Right lobe of liver (tissue), 6 donors: Measurements from ENCODE around the gene SLCO4A1. TPM values are rescaled to one million over a fixed set of nuclear protein-coding genes. Genes with fewer than 3 reads are reported as not detected.

Source experiments
- ATAC-seq, 4 donors: fragments of 200-7000 bp; cut with Tn5 transposase; one replicate each; pipeline ENCODE4 v1.9.1; 2020; ENCODE audit warnings: mild to moderate bottlenecking in 4 of 4, moderate library complexity in 4 of 4
- DNase-seq, 3 donors: peaks; one replicate each; pipeline ENCODE4 v3.0.0-alpha.2; 2020
- H3K27ac ChIP-seq, 3 donors: fragments of 200-600 bp; one replicate each; pipeline ENCODE4 v1.8.0; 2022
- H3K27me3 ChIP-seq, 2 donors: fragments of 200-600 bp; one replicate each; pipeline ENCODE4 v1.8.0; 2022
- H3K36me3 ChIP-seq, 4 donors: fragments of 200-600 bp; sonication (generic) in 1 of 4; one replicate each; pipeline versions ENCODE4 v1.5.1 to v1.8.0; 2017 to 2022; ENCODE audit warnings: control low read depth in 1 of 4
- H3K4me1 ChIP-seq, 4 donors: fragments of 200-600 bp; sonication (generic) in 1 of 4; one replicate each; pipeline versions ENCODE4 v1.5.1 to v1.8.0; 2017 to 2022; ENCODE audit warnings: control low read depth in 1 of 4
- H3K4me3 ChIP-seq, 3 donors: fragments of 200-600 bp; one replicate each; pipeline ENCODE4 v1.8.0; 2022
- H3K9me3 ChIP-seq, 4 donors: fragments of 200-600 bp; sonication (generic) in 1 of 4; one replicate each; pipeline versions ENCODE4 v1.5.1 to v1.8.0; 2017 to 2022; ENCODE audit warnings: control low read depth in 1 of 4
- POLR2A ChIP-seq: fragments of 450-650 bp; IDR thresholded peaks from one replicate; pipeline ENCODE4 v1.6.1; 2017; ENCODE audit warnings: antibody characterized with exemption, mild to moderate bottlenecking
- WGBS: methylation state at CpG from one replicate; pipeline ENCODE4 v1.1.6; 2018; ENCODE audit warnings: low coverage, low lambda C conversion rate; ENCODE audit not compliant: insufficient coverage; ENCODE audit errors: missing lambda C conversion rate; 5-methylcytosine and 5-hydroxymethylcytosine counted together
- intact Hi-C, 2 donors: fragments of 100-400 bp; cut with DNase I; formaldehyde crosslinking; loops; one replicate each; pipeline versions ENCODE4 v1.11.2 to v1.14.1; 2022
- total RNA-seq, 6 experiments: library from RNA; depleted of rRNA in 2 of 6; stranded (reverse); fragments of >200 nt in 2 of 6; fragmentation: NEBNext Ultra II Directional in 3 of 6; extraction: Animal tissue kit (Norgen Biotek cat#: 25700) in 3 of 6; gene quantifications; one replicate each; pipeline versions ENCODE4 v1.1.0 to v1.2.4, GENCODE V29; 2016 to 2023
- TF ChIP-seq, protein P1 (sequence below), 4 donors: fragments of 200-600 bp in 3 of 4; fragments of 450-650 bp in 1 of 4; IDR thresholded peaks; one replicate each; pipeline versions ENCODE4 v1.5.1 to v1.8.0; 2016 to 2022; ENCODE audit warnings: antibody characterized with exemption in 4 of 4, mild to moderate bottlenecking in 2 of 4
- donor health status: DM: no; HTN: yes; CAD: no.
- donor health status: DM: no; HTN: no; CAD: no.
- donor health status: DM: no; HTN: no; CAD: no.
- donor health status: DM: no; HTN: yes; CAD: no.
- donor health status: DM: no; HTN: yes; CAD: no.

SLCO4A1 gene
- total RNA-seq, 6 experiments from 2014 or later = 0.93 to 8.8 (median 4.3) TPM

DNA sequence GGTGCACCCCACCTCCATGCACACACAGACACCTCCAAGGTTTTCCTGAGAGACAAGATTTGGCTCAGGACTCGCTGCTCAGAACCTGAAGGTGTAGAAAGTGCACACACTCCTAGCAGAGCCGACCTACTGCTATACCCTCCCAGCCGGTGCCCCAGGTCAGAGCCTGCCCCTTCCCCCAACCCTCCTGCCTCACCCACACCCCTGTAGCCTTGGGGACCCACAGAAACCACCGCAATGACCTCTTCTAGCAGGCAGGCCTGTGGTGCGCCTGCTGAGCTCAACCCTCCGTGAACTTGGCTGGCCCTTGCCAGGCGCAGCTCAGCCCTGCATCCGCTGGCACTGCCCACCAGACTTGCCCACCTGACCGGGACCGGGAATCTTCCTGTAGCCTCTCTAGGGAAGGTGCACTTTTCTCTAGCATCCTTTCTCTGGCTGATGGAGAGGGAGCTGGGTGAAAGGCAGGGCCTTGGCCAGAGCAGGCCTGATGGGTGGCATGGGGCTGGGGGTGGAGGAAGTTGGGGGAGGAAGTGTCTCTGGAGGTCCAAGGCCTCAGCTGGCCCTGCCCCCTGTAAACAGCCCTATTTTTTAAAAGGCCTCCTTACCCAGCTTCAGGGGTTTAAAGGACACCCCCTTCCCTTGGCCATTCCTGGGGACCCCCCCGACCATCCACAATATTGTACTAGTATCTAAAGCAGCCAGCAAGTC is 36.9 kb upstream of the SLCO4A1 start:
- DNase-seq = peak in 1 of 3 donors; percentile 20
- H3K27ac ChIP-seq = no peak overlapping the region
- no peak for ATAC-seq
- H3K4me1 ChIP-seq = peaks cover 0 to 31% (median 11%) of the 10 kb centered on the region in 4 donors
- H3K9me3 ChIP-seq = no peaks in the 10 kb centered on the region
- intact Hi-C loops = no loop called here
- no peak overlapping the region for H3K4me3 ChIP-seq
- TF ChIP-seq POLR2A = no peak
- TF ChIP-seq, protein P1, sequence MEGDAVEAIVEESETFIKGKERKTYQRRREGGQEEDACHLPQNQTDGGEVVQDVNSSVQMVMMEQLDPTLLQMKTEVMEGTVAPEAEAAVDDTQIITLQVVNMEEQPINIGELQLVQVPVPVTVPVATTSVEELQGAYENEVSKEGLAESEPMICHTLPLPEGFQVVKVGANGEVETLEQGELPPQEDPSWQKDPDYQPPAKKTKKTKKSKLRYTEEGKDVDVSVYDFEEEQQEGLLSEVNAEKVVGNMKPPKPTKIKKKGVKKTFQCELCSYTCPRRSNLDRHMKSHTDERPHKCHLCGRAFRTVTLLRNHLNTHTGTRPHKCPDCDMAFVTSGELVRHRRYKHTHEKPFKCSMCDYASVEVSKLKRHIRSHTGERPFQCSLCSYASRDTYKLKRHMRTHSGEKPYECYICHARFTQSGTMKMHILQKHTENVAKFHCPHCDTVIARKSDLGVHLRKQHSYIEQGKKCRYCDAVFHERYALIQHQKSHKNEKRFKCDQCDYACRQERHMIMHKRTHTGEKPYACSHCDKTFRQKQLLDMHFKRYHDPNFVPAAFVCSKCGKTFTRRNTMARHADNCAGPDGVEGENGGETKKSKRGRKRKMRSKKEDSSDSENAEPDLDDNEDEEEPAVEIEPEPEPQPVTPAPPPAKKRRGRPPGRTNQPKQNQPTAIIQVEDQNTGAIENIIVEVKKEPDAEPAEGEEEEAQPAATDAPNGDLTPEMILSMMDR (IDR thresholded peaks at IDR 0.05) = no peak
- no peaks in the 10 kb centered on the region for H3K36me3 ChIP-seq
- no peaks in the 10 kb centered on the region for H3K27me3 ChIP-seq
- WGBS = 57% methylated on average over 1 of the region's 11 CpGs

DNA sequence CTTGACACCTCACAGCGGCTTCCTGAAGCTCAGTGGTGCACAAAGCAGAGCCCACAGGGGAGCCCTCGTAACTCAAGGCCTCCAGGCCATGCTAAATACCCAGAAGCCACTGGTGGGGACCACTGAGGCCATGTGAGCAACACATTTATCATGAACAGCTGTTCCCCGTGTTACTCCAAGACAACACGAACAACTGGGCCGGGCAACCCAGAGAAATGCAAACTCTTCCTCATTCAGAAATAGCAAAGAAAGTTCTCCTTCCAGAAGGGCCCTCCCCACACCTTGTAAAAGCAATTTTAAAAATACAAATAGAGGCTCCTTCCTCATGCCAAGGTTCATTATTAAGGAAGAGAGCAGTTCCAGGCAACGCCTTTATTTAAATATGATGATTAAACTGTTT is 36.3 kb upstream of the SLCO4A1 start:
- intact Hi-C loops = no loop called here
- Histone ChIP-seq H3K27me3 (no peaks in the 10 kb centered on the region), H3K4me1 (peaks cover 0 to 29% (median 11%) of the 10 kb centered on the region in 4 donors), H3K4me3 (no peak overlapping the region), H3K27ac (no peak overlapping the region), H3K36me3 (no peaks in the 10 kb centered on the region), H3K9me3 (no peaks in the 10 kb centered on the region)
- 54% methylated on average over 4 of the region's 6 CpGs for WGBS
- ATAC-seq (no peak), DNase-seq (no peak)
- no peak for TF ChIP-seq POLR2A
- TF ChIP-seq, protein P1 (IDR thresholded peaks at IDR 0.05) = no peak

DNA sequence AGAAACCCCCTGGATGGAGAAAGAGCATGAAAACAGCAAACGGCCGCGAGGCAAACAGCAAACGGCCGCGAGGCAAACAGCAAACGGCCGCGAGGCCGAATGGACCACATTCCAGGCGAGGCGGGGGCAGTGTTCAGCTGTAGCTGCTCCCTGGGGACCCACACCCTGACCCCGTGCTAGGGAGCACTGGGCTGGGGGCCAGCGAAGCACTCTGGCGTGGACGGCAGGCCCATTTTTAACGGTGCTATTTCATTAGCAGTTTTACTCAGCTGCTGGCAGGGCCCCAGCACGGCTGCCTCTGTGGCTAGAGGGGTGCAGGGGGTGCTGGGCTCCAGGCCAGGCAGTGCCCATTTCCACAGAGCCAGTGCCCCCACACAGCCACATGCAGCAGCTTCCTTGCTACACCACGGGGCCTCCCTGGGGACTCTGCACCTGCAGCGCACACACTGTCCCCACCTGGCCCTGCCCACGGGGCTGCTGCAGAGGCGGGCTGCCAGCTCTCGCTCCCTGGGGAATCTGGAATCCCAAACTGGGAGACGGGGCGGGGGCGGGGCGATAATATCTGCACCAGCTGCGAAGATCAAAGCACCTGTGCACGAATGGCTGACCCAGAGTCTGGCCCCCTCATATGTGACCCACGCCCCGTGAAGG is 35.6 kb upstream of the SLCO4A1 start:
- H3K27ac ChIP-seq = no peak overlapping the region
- ATAC-seq (no peak), DNase-seq (peak in 1 of 3 donors; percentile 38)
- peaks cover 0 to 24% (median 9%) of the 10 kb centered on the region in 4 donors for H3K4me1 ChIP-seq
- intact Hi-C loops = no loop called here
- no peaks in the 10 kb centered on the region for H3K27me3 ChIP-seq
- no peaks in the 10 kb centered on the region for H3K9me3 ChIP-seq
- WGBS = 10% methylated on average over 2 of the region's 31 CpGs
- no peaks in the 10 kb centered on the region for H3K36me3 ChIP-seq
- no peak overlapping the region for H3K4me3 ChIP-seq
- TF ChIP-seq POLR2A = no peak
- TF ChIP-seq, protein P1 (IDR thresholded peaks at IDR 0.05) = no peak

DNA sequence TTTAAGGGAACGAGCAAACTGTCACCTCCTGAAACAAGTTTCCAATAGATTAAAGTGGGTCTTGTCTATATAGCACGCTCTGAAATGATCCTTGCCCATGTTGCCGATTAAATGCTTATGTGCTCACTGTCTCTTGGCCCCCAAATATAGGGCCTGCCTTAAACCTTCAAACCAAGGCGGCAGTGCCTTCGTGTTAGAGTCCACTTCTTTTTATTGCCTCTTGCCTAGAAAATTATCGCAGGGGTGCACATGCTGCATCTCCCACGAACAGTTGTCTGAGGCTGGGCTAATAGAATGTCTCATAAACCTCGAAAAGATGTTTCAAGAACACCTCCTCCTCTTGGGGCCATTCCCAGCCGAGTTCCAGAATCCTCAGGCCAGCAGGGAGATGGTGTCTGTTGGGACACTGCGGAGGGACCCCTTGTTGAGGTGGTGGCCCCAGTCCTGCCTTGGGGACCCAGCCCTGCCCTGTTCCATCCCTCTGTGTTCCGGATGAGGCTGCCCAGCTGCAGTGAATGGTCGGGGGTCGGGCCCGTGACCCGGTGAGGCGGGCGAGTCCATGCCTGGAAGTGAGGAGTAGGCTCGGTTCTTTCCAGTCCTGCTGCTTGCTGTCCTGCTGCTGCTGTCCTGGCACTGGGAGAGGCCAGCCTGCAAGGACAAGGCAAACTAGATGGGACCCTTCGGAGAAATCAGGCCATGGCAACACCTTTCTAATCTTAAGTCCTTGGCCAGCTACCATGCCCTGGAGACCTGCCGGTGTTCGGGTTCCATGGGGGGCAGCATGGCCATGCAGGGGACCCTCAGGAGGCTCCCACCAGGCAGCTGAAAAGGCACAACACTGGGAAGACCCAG is 34.7 kb upstream of the SLCO4A1 start:
- peaks cover 0 to 15% (median 6%) of the 10 kb centered on the region in 4 donors for H3K4me1 ChIP-seq
- ATAC-seq (no peak), DNase-seq (peak in 1 of 3 donors; percentile 19)
- TF ChIP-seq POLR2A = no peak
- TF ChIP-seq, protein P1 (IDR thresholded peaks at IDR 0.05) = no peak
- intact Hi-C loops = no loop called here
- H3K9me3 ChIP-seq = no peaks in the 10 kb centered on the region
- no peaks in the 10 kb centered on the region for H3K27me3 ChIP-seq
- no peaks in the 10 kb centered on the region for H3K36me3 ChIP-seq
- WGBS = 68% methylated on average over 10 of the region's 21 CpGs
- H3K27ac ChIP-seq = no peak overlapping the region
- no peak overlapping the region for H3K4me3 ChIP-seq
